Brain pericyte (primary cell): ENCODE results near the gene EIF5A2.

Experiments
- DNase-seq: peaks from one replicate; pipeline ENCODE4 v3.0.0-alpha.2; 2012; ENCODE audit warnings: low read depth, low spot score

EIF5A2 gene

GRCh38 chr3:170858599-170858998 is 49.8 kb downstream of the EIF5A2 start:
- no peak for DNase-seq

GRCh38 chr3:170852324-170852723 is 56.1 kb downstream of the EIF5A2 start:
- no peak for DNase-seq

GRCh38 chr3:170848292-170848917 is 60.0 kb downstream of the EIF5A2 start:
- no peak for DNase-seq

GRCh38 chr3:170844377-170844776 is 64.1 kb downstream of the EIF5A2 start:
- DNase-seq = no peak

GRCh38 chr3:170840291-170840859 is 68.1 kb downstream of the EIF5A2 start:
- DNase-seq = peak; percentile 84

- DNase-seq = no peak
Measured at GRCh38 chr3:170839518-170840100, 68.8 kb downstream of the EIF5A2 start.
